Right lobe of liver (tissue), 4 donors: ENCODE results near the gene GPBAR1.

ENCODE experiments used
- CTCF ChIP-seq, 4 donors: fragments of 200-600 bp in 3 of 4; fragments of 450-650 bp in 1 of 4; IDR thresholded peaks; one replicate each; pipeline versions ENCODE4 v1.5.1 to v1.8.0; 2016 to 2022; ENCODE audit warnings: antibody characterized with exemption in 4 of 4, mild to moderate bottlenecking in 2 of 4
- POLR2A ChIP-seq: fragments of 450-650 bp; IDR thresholded peaks from one replicate; pipeline ENCODE4 v1.6.1; 2017; ENCODE audit warnings: antibody characterized with exemption, mild to moderate bottlenecking
- donor health status: DM: no; HTN: no; CAD: no.
- donor health status: DM: no; HTN: no; CAD: no.
- donor health status: DM: no; HTN: yes; CAD: no.

DNA sequence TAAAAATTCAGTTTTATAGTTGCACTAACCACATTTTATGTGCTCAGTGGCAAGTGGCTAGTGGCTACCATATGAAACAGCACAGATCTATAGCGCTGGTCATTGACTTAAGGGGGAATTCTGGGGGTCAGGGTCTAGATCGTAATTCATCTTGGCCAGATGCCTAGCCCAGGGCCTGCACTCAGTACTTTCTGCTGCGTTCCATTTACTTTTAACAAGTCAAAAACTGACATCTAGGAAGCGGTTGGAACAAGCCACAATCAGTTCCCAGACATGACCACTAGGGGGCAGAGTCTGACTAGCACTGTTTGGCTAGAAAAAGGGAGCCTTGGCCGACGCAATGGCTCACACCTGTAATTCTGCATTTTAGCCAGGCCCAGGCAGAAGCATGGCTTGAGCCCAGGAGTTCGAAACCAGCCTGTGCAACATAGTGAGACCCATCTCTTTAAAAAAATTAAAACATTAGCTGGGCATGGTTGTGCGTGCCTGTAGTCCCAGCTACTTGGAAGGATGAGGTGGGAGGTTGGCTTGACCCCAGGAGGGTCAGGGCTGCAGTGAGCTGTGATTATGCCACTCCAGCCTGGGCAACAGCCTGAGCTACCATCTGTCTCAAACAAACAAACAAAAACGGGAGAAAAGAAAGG is 40.5 kb downstream of the GPBAR1 start:
- TF ChIP-seq CTCF (IDR thresholded peaks at IDR 0.05): peak; percentile 96 to 97 (median 96)
- TF ChIP-seq POLR2A: no peak
